GM12878 (cell line): ENCODE results near the gene ATXN1. TPM values are rescaled to one million over a fixed set of nuclear protein-coding genes. Genes with fewer than 3 reads are reported as not detected.

Source experiments
- ATAC-seq: fragments of 200-7000 bp; cut with Tn5 transposase; 3 replicates; pipeline ENCODE4 v1.9.1; 2020; ENCODE audit warnings: mild to moderate bottlenecking, moderate library complexity
- BruUV-seq: library from RNA; stranded (reverse); fragments of 400-500 nt; replicated peaks from 2 replicates; lab custom pipeline; 2021; lab: Mats Ljungman, UMichigan
- CTCF ChIA-PET: fragments of 300-600 bp; sonication (Branson Sonifier 250); formaldehyde crosslinking; extraction: SDS; loops from one replicate; lab custom pipeline; 2021; ENCODE audit warnings: inconsistent platforms; lab: Yijun Ruan, JAX
- POLR2A ChIA-PET: fragments of 350-600 bp; formaldehyde crosslinking; extraction: SDS; loops from one replicate; lab custom pipeline; 2021; ENCODE audit warnings: inconsistent platforms; lab: Charles Lee
- RAD21 ChIA-PET: fragments of 300-600 bp; sonication (Branson Sonifier 250); formaldehyde crosslinking; loops from one replicate; lab custom pipeline; 2023; ENCODE audit warnings: antibody characterized with exemption; ENCODE audit not compliant: unreplicated experiment; lab: Charles Lee
- SMC1A ChIA-PET: fragments of 300-600 bp; sonication (Branson Sonifier 250); formaldehyde crosslinking; loops from one replicate; lab custom pipeline; 2023; ENCODE audit not compliant: unreplicated experiment, uncharacterized antibody; lab: Charles Lee
- DNase-seq: peaks from one replicate; pipeline ENCODE4 v3.0.0-alpha.2; 2011; ENCODE audit warnings: low read depth, low spot score
- FAIRE-seq: peaks from 3 replicates; lab custom pipeline; 2011; peaks lifted over from hg19 to GRCh38; lab: Jason Lieb, UNC
- H2AFZ ChIP-seq: 2 replicates; pipeline ENCODE4 v1.6.0; 2011; ENCODE audit warnings: low read depth, low read length, control low read depth; ENCODE audit not compliant: control insufficient read depth
- H3K27ac ChIP-seq: 2 replicates; pipeline ENCODE4 v1.5.1; 2011; ENCODE audit warnings: control low read depth; ENCODE audit not compliant: control insufficient read depth, insufficient read depth
- H3K27me3 ChIP-seq, 2 experiments: replicated peaks in 1 of 2; 2 replicates each; pipeline versions ENCODE4 v1.6.0 to v1.6.1; 2011; ENCODE audit warnings: low read length in 1 of 2; ENCODE audit not compliant: control insufficient read depth in 2 of 2, insufficient read depth in 2 of 2
- H3K36me3 ChIP-seq, 2 experiments: 2 replicates each; pipeline ENCODE4 v1.5.1; 2011; ENCODE audit warnings: low read length in 1 of 2; ENCODE audit not compliant: control insufficient read depth in 2 of 2, insufficient read depth in 2 of 2
- H3K4me1 ChIP-seq: 2 replicates; pipeline ENCODE4 v1.6.1; 2011; ENCODE audit warnings: mild to moderate bottlenecking, low read length, moderate library complexity, mixed read lengths; ENCODE audit not compliant: control insufficient read depth, insufficient read depth
- H3K4me2 ChIP-seq: 2 replicates; pipeline ENCODE4 v1.6.0; 2011; ENCODE audit warnings: control low read depth; ENCODE audit not compliant: control insufficient read depth, insufficient read depth
- H3K4me3 ChIP-seq: fragments of 200-600 bp; sonication (generic); 2 replicates; pipeline ENCODE4 v1.5.1; 2016
- H3K79me2 ChIP-seq: 2 replicates; pipeline ENCODE4 v1.6.0; 2011; ENCODE audit warnings: low read length; ENCODE audit not compliant: control insufficient read depth, insufficient read depth
- H3K9ac ChIP-seq: 2 replicates; pipeline ENCODE4 v1.8.0; 2011; ENCODE audit warnings: low read length, control low read depth, mixed read lengths; ENCODE audit not compliant: control insufficient read depth, insufficient read depth
- H3K9me3 ChIP-seq: replicated peaks from 3 replicates; pipeline ENCODE4 v1.5.1; 2011; ENCODE audit warnings: mild to moderate bottlenecking, low read length; ENCODE audit not compliant: control insufficient read depth, insufficient read depth
- H4K20me1 ChIP-seq: 2 replicates; pipeline ENCODE4 v1.6.0; 2011; ENCODE audit not compliant: control insufficient read depth, insufficient read depth
- HDAC6 ChIP-seq: fragments of 200-600 bp; sonication (generic); IDR thresholded peaks from one replicate; pipeline ENCODE4 v1.8.0; 2017; ENCODE audit warnings: antibody characterized with exemption; ENCODE audit not compliant: unreplicated experiment
- HDGF ChIP-seq: fragments of 450-650 bp; IDR thresholded peaks from 2 replicates; pipeline ENCODE4 v1.6.1; 2016; ENCODE audit warnings: antibody characterized with exemption
- IKZF2 ChIP-seq, 2 experiments: fragments of 450-650 bp; IDR thresholded peaks; 2 replicates each; pipeline ENCODE4 v1.6.1; 2017; ENCODE audit warnings: mild to moderate bottlenecking in 2 of 2, moderate library complexity in 2 of 2
- MEF2B ChIP-seq: fragments of 450-650 bp; IDR thresholded peaks from 2 replicates; pipeline ENCODE4 v1.6.1; 2018; ENCODE audit warnings: mild to moderate bottlenecking, moderate library complexity; ENCODE audit not compliant: partially characterized antibody, poor library complexity, severe bottlenecking
- NR2C1 ChIP-seq: fragments of 450-650 bp; IDR thresholded peaks from 2 replicates; pipeline ENCODE4 v1.6.1; 2017; ENCODE audit warnings: antibody characterized with exemption, mild to moderate bottlenecking, moderate library complexity
- TAF1 ChIP-seq: IDR thresholded peaks from 2 replicates; pipeline ENCODE4 v1.6.1; 2011; ENCODE audit warnings: mild to moderate bottlenecking, low read depth, low read length, borderline replicate concordance
- TCF3 ChIP-seq: IDR thresholded peaks from 2 replicates; pipeline ENCODE4 v1.6.1; 2012; ENCODE audit warnings: low read depth, mild to moderate bottlenecking, low read length, borderline replicate concordance; ENCODE audit not compliant: insufficient read depth
- WRNIP1 ChIP-seq: IDR thresholded peaks from 2 replicates; pipeline ENCODE4 v1.6.1; 2011; ENCODE audit warnings: low read depth, low read length, improper control_type of control experiment, borderline replicate concordance
- ZBED1 ChIP-seq: IDR thresholded peaks from 2 replicates; pipeline ENCODE4 v1.6.1; 2016; ENCODE audit warnings: borderline replicate concordance
- whole genome bisulfite sequencing: methylation state at CpG from one replicate; pipeline ENCODE4 v1.1.6; 2016; ENCODE audit warnings: low lambda C conversion rate; ENCODE audit not compliant: insufficient replicate concordance, insufficient coverage; ENCODE audit errors: missing lambda C conversion rate; 5-methylcytosine and 5-hydroxymethylcytosine counted together
- in situ Hi-C: fragments of 300-500 bp; cut with MboI; formaldehyde crosslinking; loops from 9 replicates; pipeline ENCODE4 v1.14.3; 2018; ENCODE audit warnings: mixed read lengths
- intact Hi-C: fragments of 100-400 bp; cut with micrococcal nuclease; formaldehyde crosslinking; loops from one replicate; pipeline ENCODE4 v1.14.2; 2022; ENCODE audit not compliant: unreplicated experiment
- polyA plus RNA-seq, 11 experiments: library from polyadenylated mRNA; depleted of rRNA in 4 of 11; unstranded in 6 of 11; stranded (reverse) in 5 of 11; fragments of >200 nt; fragmentation: Nextera tagmentation in 4 of 11; fragmentation: Illumina TruSeq in 1 of 11; extraction: Ambion mirVana in 4 of 11; extraction: Trizol in 1 of 11; gene quantifications; 1 replicate in 1 of 11; 2 replicates in 10 of 11; pipeline versions ENCODE4 v1.2.1 to v1.2.3, GENCODE V29; 2011 to 2016; ENCODE audit warnings: inconsistent platforms in 2 of 11, missing spikeins in 2 of 11, low read depth in 1 of 11
- total RNA-seq, 4 experiments: library from RNA; depleted of rRNA in 3 of 4; stranded (reverse); fragments of >200 nt in 3 of 4; fragmentation: Illumina TruSeq in 1 of 4; extraction: Trizol in 1 of 4; gene quantifications; 2 replicates each; pipeline versions ENCODE4 v1.2.1 to v1.2.3, GENCODE V29; 2013 to 2021
- TF ChIP-seq, protein P1 (sequence below): fragments of 450-650 bp; IDR thresholded peaks from 2 replicates; pipeline ENCODE4 v1.6.1; 2017; ENCODE audit warnings: mild to moderate bottlenecking, moderate library complexity
- TF ChIP-seq, protein P2 (sequence below): fragments of 450-650 bp; IDR thresholded peaks from 2 replicates; pipeline ENCODE4 v1.6.1; 2017; ENCODE audit warnings: mild to moderate bottlenecking, low read depth, inconsistent platforms; ENCODE audit not compliant: poor library complexity, severe bottlenecking
- TF ChIP-seq, protein P3 (sequence below): IDR thresholded peaks from 2 replicates; pipeline ENCODE4 v1.6.1; 2011; ENCODE audit warnings: low read depth, mild to moderate bottlenecking, low read length, moderate library complexity, borderline replicate concordance; ENCODE audit errors: extremely low read depth

ATXN1 gene
- total and polyA plus RNA-seq, 10 of the 15 experiments (the other 5 are each of a cell fraction or from before 2014, with no cell fraction given), result 12.2 to 51.2 (median 20.5) TPM

DNA sequence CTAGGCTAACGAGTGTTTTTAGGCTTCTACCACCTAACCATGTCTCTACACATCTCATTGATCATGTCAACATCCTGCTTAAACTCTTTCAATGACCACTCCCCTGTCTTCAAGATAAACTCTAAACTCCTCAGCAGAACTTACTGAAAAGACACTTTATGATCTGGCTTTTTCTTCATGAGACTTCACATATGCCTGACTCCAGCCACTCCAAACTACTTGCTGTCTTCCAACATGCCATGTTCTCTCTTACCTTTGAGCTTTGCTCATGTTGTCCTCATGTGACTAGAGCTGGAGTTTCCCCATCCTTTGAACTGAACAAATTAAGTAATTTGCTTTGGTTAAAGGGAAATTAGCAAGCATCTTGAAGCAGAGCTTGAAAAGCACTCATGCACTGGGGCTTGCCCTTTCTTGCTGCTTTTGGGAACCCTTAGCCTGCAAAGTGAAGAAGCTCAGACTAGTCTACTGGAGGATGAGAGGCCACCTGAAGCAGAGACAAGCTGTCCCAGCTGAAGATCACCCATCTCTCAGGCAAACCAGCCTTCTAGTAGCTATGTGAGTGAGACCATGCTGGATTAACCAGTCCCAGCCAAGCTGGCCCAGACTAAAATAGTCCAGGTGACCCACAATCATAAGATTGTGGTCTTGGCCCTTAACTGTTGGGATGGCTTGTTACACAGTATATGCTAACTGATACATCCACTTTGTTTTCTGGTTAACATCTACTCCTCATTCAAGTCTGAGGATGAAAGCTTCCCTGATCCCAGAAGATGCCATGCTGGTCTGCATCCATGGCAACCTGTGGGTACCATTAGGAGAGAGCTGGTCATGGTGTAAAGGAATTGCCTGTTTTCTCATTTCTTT, 287.1 kb downstream of the ATXN1 start:
- ATAC-seq, result peak; percentile 5
- SMC1A ChIA-PET, result interaction anchor here (0.6 to 19.6 kb wide), 17 partner anchors 8 to 289 kb away, joined by 3 to 388 read pairs (median 6); partner anchors contain the start of gene ATXN1
- Histone ChIP-seq H3K4me2 (peak overlapping the region; percentile 83), H3K4me3 (peak overlapping the region; percentile 15; the same call in 1 of the 2 replicates), H3K36me3 (peaks cover 0 to 8% of the 10 kb centered on the region in 2 experiments; a peak in 3 of 4 replicates), H3K4me1 (peaks cover 80% of the 10 kb centered on the region), H3K9ac (peak overlapping the region; percentile 74), H2AFZ (no peak overlapping the region), H3K79me2 (peaks cover 61% of the 10 kb centered on the region), H3K27me3 (no peaks in the 10 kb centered on the region), H4K20me1 (no peaks in the 10 kb centered on the region), H3K9me3 (peaks cover 4% of the 10 kb centered on the region; the same call in 2 of the 3 replicates), H3K27ac (peak overlapping the region; percentile 90)
- intact Hi-C loops (loop anchor here (1.0 to 5.0 kb wide), 4 partner anchors 9 to 288 kb away; partner anchors contain the start of gene ATXN1), in situ Hi-C loops (loop anchor here (5.0 kb wide), 2 partner anchors 52 to 118 kb away; no protein-coding TSS in a partner anchor)
- WGBS, result 0% methylated on average over 1 of the region's 1 CpG
- RAD21 ChIA-PET, result interaction anchor here (0.6 to 14.4 kb wide), 22 partner anchors 8 to 297 kb away, joined by 3 to 215 read pairs (median 4); no protein-coding TSS in a partner anchor
- no TSS peak for BruUV-seq
- POLR2A ChIA-PET, result interaction anchor here (0.8 to 13.5 kb wide), 13 partner anchors 9 to 289 kb away, joined by 3 to 256 read pairs (median 5); partner anchors contain the start of gene ATXN1
- DNase-seq, result peak; percentile 67
- peak; percentile 7 for FAIRE-seq
- CTCF ChIA-PET, result interaction anchor here (0.7 to 9.9 kb wide), 12 partner anchors 16 to 289 kb away, joined by 3 to 155 read pairs (median 8); no protein-coding TSS in a partner anchor
- TF ChIP-seq WRNIP1, result no peak
- TF ChIP-seq, protein P1, sequence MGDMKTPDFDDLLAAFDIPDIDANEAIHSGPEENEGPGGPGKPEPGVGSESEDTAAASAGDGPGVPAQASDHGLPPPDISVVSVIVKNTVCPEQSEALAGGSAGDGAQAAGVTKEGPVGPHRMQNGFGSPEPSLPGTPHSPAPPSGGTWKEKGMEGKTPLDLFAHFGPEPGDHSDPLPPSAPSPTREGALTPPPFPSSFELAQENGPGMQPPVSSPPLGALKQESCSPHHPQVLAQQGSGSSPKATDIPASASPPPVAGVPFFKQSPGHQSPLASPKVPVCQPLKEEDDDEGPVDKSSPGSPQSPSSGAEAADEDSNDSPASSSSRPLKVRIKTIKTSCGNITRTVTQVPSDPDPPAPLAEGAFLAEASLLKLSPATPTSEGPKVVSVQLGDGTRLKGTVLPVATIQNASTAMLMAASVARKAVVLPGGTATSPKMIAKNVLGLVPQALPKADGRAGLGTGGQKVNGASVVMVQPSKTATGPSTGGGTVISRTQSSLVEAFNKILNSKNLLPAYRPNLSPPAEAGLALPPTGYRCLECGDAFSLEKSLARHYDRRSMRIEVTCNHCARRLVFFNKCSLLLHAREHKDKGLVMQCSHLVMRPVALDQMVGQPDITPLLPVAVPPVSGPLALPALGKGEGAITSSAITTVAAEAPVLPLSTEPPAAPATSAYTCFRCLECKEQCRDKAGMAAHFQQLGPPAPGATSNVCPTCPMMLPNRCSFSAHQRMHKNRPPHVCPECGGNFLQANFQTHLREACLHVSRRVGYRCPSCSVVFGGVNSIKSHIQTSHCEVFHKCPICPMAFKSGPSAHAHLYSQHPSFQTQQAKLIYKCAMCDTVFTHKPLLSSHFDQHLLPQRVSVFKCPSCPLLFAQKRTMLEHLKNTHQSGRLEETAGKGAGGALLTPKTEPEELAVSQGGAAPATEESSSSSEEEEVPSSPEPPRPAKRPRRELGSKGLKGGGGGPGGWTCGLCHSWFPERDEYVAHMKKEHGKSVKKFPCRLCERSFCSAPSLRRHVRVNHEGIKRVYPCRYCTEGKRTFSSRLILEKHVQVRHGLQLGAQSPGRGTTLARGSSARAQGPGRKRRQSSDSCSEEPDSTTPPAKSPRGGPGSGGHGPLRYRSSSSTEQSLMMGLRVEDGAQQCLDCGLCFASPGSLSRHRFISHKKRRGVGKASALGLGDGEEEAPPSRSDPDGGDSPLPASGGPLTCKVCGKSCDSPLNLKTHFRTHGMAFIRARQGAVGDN, result peak; percentile 83
- 0 out of 2 replicates have a peak, but pooled peaks have one; percentile 15 for TF ChIP-seq TAF1
- no peak for TF ChIP-seq TCF3
- TF ChIP-seq, protein P2, sequence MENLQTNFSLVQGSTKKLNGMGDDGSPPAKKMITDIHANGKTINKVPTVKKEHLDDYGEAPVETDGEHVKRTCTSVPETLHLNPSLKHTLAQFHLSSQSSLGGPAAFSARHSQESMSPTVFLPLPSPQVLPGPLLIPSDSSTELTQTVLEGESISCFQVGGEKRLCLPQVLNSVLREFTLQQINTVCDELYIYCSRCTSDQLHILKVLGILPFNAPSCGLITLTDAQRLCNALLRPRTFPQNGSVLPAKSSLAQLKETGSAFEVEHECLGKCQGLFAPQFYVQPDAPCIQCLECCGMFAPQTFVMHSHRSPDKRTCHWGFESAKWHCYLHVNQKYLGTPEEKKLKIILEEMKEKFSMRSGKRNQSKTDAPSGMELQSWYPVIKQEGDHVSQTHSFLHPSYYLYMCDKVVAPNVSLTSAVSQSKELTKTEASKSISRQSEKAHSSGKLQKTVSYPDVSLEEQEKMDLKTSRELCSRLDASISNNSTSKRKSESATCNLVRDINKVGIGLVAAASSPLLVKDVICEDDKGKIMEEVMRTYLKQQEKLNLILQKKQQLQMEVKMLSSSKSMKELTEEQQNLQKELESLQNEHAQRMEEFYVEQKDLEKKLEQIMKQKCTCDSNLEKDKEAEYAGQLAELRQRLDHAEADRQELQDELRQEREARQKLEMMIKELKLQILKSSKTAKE, result no peak
- peak; percentile 47; the same call in 1 of the 2 replicates for TF ChIP-seq HDGF
- TF ChIP-seq, protein P3, sequence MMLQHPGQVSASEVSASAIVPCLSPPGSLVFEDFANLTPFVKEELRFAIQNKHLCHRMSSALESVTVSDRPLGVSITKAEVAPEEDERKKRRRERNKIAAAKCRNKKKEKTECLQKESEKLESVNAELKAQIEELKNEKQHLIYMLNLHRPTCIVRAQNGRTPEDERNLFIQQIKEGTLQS, result no peak
- TF ChIP-seq ZBED1, result no peak
- TF ChIP-seq NR2C1, result no peak
- no peak for TF ChIP-seq MEF2B
- TF ChIP-seq IKZF2 (IDR thresholded peaks at IDR 0.05), result 0 out of 4 replicates have a peak, but pooled peaks of 1 of the 2 experiments have one; percentile 2
- peak; percentile 47 for TF ChIP-seq HDAC6
